ENCODE results near the gene TEF. TPM values are rescaled to one million over a fixed set of nuclear protein-coding genes. Genes with fewer than 3 reads are reported as not detected.

Gene TEF
- total and polyA plus RNA-seq, 9 of the 15 experiments (the other 6 are each of a cell fraction or from before 2014, with no cell fraction given) = 0.04 to 3.1 (median 1.2) TPM

GRCh38 chr22:41418717-41419116, 37.0 kb downstream of the TEF start (continued):
- TF ChIP-seq, protein P1, sequence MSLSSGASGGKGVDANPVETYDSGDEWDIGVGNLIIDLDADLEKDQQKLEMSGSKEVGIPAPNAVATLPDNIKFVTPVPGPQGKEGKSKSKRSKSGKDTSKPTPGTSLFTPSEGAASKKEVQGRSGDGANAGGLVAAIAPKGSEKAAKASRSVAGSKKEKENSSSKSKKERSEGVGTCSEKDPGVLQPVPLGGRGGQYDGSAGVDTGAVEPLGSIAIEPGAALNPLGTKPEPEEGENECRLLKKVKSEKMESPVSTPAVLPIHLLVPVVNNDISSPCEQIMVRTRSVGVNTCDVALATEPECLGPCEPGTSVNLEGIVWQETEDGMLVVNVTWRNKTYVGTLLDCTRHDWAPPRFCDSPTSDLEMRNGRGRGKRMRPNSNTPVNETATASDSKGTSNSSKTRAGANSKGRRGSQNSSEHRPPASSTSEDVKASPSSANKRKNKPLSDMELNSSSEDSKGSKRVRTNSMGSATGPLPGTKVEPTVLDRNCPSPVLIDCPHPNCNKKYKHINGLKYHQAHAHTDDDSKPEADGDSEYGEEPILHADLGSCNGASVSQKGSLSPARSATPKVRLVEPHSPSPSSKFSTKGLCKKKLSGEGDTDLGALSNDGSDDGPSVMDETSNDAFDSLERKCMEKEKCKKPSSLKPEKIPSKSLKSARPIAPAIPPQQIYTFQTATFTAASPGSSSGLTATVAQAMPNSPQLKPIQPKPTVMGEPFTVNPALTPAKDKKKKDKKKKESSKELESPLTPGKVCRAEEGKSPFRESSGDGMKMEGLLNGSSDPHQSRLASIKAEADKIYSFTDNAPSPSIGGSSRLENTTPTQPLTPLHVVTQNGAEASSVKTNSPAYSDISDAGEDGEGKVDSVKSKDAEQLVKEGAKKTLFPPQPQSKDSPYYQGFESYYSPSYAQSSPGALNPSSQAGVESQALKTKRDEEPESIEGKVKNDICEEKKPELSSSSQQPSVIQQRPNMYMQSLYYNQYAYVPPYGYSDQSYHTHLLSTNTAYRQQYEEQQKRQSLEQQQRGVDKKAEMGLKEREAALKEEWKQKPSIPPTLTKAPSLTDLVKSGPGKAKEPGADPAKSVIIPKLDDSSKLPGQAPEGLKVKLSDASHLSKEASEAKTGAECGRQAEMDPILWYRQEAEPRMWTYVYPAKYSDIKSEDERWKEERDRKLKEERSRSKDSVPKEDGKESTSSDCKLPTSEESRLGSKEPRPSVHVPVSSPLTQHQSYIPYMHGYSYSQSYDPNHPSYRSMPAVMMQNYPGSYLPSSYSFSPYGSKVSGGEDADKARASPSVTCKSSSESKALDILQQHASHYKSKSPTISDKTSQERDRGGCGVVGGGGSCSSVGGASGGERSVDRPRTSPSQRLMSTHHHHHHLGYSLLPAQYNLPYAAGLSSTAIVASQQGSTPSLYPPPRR (CRISPR knock-in tag; IDR thresholded peaks at IDR 0.05; ENCODE audit: borderline replicate concordance) = no peak
- TF ChIP-seq ELK1 (CRISPR knock-in tag; IDR thresholded peaks at IDR 0.05) (no peak), MCM7 (IDR thresholded peaks at IDR 0.05) (no peak), MAFG (tag; conservative IDR thresholded peaks at IDR 0.05) (no peak), BDP1 (IDR thresholded peaks at IDR 0.05; ENCODE audit: insufficient read depth, insufficient read length) (no peak), ZNF316 (IDR thresholded peaks at IDR 0.05) (no peak), GABPA (tag; conservative IDR thresholded peaks at IDR 0.05; ENCODE audit: low read depth) (no peak)
